SKM-1 treated with dmso at 0.1 percent for 144 hours (cell line): ENCODE data around the gene EHBP1.

Source experiments
- DNase-seq: peaks from one replicate; lab custom pipeline; 2025; ENCODE audit not compliant: unreplicated experiment; lab: John Stamatoyannopoulos, UW

Gene EHBP1

GRCh38 chr2:62812921-62813825, 107.7 kb downstream of the EHBP1 start:
- DNase-seq: no peak

DNA sequence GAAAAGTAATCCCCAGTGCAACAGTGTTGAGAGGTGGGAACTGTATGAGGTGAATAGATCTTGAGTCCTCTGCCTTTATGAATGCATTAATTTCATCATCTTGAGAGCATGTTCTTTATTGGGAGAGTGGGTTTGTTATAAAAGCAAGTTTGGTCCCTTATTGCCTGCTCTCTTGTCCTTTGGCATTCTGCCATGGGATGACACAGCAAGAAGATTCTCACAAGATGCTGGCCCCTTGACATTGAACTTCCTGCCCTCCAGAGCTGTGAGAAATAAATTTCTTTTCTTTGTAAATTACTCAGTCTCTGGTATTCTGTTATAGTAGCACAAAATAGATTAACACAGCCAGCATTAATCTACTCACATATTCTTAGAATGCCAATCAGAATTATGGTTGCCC, 108.6 kb downstream of the EHBP1 start:
- DNase-seq: no peak

DNA sequence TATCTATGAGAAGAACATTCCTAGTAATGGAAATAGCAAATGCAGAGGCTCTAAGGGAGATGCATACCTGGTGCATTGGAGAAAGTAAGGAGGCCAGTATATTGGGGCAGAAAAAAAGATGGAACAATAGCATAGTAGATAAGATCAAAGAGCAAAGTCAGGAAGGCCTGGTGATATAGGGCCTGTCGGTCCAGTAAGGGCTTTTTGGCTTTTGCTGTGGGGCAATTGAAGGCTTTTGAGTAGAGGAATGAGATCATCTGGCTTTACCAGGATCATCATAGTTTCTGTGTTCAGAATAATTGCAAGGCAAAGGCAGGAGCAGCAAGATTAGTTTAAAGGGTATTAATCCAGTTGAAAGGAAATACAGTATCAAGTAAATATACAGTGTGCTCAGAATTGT, 111.8 kb downstream of the EHBP1 start:
- no peak for DNase-seq

DNA sequence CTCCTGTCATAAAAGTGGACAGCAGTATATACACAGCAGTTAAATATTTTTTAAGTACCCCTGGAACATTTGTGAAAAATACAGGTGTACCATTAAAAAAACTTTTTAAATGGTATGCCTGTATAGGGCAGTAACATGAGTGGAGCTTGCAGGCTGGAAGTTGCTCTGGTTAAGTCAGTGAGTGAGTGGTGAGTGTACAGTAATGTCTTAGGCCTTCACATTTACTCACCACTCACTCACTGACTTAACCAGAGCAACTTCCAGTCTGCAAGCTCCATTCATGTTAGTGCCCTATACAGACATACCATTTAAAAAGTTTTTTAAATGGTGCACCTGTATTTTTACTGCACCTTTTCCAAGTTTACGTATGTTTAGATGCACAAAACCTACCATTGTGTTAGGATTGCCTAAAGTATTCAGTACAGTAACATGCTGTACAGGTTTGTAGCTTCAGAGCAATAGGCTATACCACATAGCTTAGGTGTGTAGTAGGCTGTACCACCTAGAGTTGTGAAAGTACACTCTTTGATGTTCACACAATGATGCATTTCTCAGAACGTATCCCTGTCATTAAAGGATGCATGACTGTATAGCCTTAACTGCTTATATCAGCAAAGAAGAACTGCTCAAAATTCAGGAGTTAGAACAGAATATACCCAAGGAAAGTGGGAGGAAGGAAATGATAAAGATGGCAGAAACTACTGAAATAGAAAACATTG, 112.6 kb downstream of the EHBP1 start:
- DNase-seq: no peak

GRCh38 chr2:62822549-62822948, 117.0 kb downstream of the EHBP1 start:
- DNase-seq: no peak

DNA sequence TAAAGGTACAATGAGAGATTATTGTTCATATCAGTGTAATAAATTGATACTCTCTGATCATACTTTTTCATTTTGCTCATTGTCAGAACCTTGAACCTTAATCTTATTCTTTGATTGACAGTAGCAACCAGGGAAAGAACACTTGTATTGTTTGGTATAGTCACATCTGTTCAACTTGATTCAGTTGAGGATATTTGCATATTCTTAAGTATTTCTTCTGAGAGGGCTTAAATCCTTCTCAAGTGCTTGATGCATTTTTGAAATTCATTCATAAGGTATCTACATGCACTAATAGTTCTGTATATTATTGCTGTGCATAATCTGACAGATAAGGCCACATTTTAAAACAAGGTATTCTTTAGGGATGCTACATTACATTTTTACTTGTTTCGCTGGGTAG, 118.9 kb downstream of the EHBP1 start:
- no peak for DNase-seq

DNA sequence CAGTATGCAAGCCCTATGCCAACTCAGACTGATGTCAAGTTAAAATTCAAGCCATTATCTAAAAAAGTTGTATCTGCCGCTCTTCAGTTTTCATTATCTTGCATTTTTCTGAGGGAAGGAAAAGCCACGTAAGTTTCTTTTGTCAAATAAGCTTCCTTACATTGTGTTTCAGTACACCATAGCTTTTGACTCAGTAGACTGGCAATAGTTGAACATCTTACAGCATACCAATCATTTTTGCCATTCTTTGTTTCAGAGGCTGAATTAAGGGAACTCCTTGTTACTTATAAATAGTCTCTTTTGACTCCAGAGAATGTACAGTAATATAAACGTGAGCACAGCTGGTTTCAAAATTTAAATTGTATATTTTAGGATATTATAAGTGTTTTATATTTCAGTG, 120.6 kb downstream of the EHBP1 start:
- DNase-seq: no peak

GRCh38 chr2:62826953-62827675, 121.6 kb downstream of the EHBP1 start:
- no peak for DNase-seq

- DNase-seq: no peak
Measured at GRCh38 chr2:62831729-62832128, 126.2 kb downstream of the EHBP1 start.

DNA sequence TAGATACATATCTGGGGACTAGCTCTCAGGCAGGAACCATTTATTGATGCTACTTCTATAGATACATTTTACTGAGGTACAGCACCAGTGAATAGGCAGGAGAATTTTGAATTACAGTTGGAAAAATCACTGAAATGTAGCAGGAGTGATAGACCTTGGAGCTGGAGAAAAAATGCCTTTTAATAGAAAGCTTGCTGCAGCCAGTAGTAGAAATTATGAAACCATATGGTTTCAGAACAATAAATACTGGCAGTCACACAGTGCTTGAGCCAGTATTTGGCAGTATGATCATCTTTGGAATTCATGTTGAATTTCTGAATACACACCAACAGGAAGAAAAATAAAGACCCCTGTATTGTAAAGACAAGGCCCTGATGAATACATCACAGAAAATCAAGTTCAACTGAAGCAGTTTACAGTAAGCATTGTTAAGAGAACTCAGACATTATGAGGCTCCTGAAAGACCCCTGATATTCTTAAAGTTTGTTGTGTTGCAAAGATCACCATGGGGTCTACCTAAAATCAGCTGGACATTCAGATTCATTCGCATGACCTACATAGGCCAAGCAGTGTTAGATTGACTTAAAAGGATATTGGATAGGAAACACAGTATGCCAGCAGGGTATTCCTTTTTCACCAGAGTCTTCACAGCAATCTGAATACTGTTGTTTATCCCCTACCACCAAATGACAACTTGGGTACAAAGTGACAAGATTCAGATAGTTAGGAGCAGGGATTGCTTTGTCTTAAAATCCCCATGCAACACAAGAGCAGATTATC, 139.0 kb downstream of the EHBP1 start:
- DNase-seq: no peak

DNA sequence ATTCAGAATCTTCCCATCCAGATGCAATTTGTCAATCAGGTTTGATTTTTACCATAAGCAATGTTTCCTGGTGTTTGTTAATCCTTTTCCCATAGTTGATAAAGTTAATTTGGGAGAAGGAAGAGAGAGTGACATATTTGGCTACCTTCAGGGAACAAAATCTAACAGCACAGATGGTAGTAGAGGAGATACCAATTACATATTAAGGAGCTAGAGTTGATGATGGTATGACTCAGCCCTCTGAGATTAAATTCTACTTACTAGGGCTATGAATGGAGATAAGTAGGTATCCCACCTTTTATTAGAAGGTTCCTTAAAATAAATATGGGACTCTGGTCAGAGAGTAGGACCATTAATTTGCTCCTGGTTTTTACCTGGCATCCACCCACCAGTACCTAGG, 139.7 kb downstream of the EHBP1 start:
- DNase-seq: no peak

DNA sequence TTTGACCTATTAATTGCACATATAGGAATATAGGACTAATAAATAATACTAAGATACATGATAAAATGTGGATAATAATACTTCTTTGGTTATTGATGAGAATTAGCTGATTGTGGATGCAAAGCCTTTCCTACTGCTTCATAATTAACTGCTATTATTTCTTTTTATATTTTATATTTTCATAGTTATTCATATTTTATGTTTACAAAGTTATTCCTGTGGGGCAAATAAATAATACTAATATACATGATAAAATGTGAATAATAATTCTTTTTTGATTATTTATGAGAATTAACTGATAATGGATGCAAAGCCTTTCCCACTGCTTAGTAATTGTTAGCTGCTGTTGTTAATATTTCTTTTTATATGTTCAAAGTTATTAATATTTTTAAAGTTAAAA, 146.7 kb downstream of the EHBP1 start:
- DNase-seq: no peak

GRCh38 chr2:62854600-62855514, 149.3 kb downstream of the EHBP1 start:
- no peak for DNase-seq

GRCh38 chr2:62856228-62857040, 150.9 kb downstream of the EHBP1 start:
- no peak for DNase-seq

- DNase-seq: no peak
Measured at GRCh38 chr2:62857139-62857931, 151.8 kb downstream of the EHBP1 start.

DNA sequence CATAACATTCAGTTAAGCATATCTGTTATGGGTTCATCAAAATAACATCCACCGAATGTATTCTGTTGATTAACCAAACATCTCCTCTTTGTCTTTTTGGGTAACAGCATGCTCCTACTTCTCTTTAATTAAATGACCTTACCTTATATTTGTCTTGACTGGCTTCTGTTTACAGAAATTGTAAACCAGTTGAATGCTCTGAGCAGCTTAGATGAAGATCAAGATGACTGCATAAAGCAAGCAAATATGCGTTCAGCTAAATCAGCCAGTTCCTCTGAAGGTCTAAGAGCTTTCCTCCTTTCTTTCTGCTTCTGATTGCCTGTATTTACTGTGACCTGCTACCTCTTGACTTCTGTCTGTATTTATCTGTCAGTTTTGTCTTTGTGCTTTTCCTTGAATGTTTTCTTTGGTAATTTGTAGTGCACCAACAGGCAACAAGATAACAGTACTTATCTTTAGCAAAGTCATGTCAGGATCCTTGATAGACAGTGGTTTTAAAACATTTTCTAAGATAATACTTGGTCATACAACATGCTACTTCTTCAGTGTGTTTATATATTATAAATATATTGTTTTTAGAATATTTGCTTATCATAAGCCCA, 152.8 kb downstream of the EHBP1 start:
- no peak for DNase-seq

- no peak for DNase-seq
Measured at GRCh38 chr2:62868947-62869346, 163.4 kb downstream of the EHBP1 start.

GRCh38 chr2:62870966-62871365, 165.5 kb downstream of the EHBP1 start:
- no peak for DNase-seq
